Neural cell (in vitro differentiated cells): ENCODE measurements around the gene METTL3. TPM values are rescaled to one million over a fixed set of nuclear protein-coding genes. Genes with fewer than 3 reads are reported as not detected.

Experiments
- H2AFZ ChIP-seq: fragments of 200-600, 300-800 bp; sonication (generic), shearing (Covaris generic); 2 replicates; pipeline ENCODE4 v1.6.0; 2014; ENCODE audit warnings: low read depth, mild to moderate bottlenecking, antibody characterized with exemption, low read length, moderate library complexity
- H3F3A ChIP-seq: fragments of 200-600 bp; shearing (Covaris generic); 2 replicates; pipeline ENCODE4 v1.6.1; 2016; ENCODE audit warnings: mild to moderate bottlenecking, moderate library complexity, mixed read lengths, antibody characterized with exemption, low read length; ENCODE audit not compliant: insufficient read depth, poor library complexity, severe bottlenecking
- H3K27ac ChIP-seq: fragments of 200-600, 300-800 bp; sonication (generic), shearing (Covaris generic); 2 replicates; pipeline ENCODE4 v1.5.1; 2014; ENCODE audit warnings: mild to moderate bottlenecking, low read length, moderate library complexity
- H3K27me3 ChIP-seq: fragments of 300-800, 200-600 bp; sonication (generic), shearing (Covaris generic); 2 replicates; pipeline ENCODE4 v1.6.0; 2014; ENCODE audit warnings: mild to moderate bottlenecking, low read depth, low read length, moderate library complexity; ENCODE audit not compliant: insufficient read depth
- H3K36me3 ChIP-seq: fragments of 300-800, 200-600 bp; sonication (generic), shearing (Covaris generic); 2 replicates; pipeline ENCODE4 v1.5.1; 2014; ENCODE audit warnings: mild to moderate bottlenecking, antibody characterized with exemption, low read length, moderate library complexity; ENCODE audit not compliant: insufficient read depth
- H3K4me2 ChIP-seq: fragments of 300-800, 200-600 bp; sonication (generic), shearing (Covaris generic); 2 replicates; pipeline ENCODE4 v1.6.0; 2014; ENCODE audit warnings: mild to moderate bottlenecking, low read length
- H3K4me3 ChIP-seq: fragments of 300-800, 200-600 bp; sonication (generic), shearing (Covaris generic); 2 replicates; pipeline ENCODE4 v1.5.1; 2014; ENCODE audit warnings: mild to moderate bottlenecking, low read length, moderate library complexity
- H3K79me2 ChIP-seq: fragments of 200-600 bp; shearing (Covaris generic); replicated peaks from 2 replicates; pipeline ENCODE4 v1.6.0; 2014; ENCODE audit warnings: mild to moderate bottlenecking, low read length, moderate library complexity; ENCODE audit not compliant: insufficient read depth
- H3K9ac ChIP-seq: fragments of 300-800, 200-600 bp; sonication (generic), shearing (Covaris generic); 2 replicates; pipeline ENCODE4 v1.6.1; 2016; ENCODE audit warnings: mild to moderate bottlenecking, low read length, mixed read lengths
- H3K9me2 ChIP-seq: fragments of 200-600 bp; shearing (Covaris generic); 2 replicates; pipeline ENCODE4 v1.6.1; 2016; ENCODE audit warnings: mild to moderate bottlenecking, low read length, mixed read lengths; ENCODE audit not compliant: insufficient read depth
- H3K9me3 ChIP-seq: fragments of 200-600, 300-800 bp; sonication (generic), shearing (Covaris generic); 2 replicates; pipeline ENCODE4 v1.6.1; 2016; ENCODE audit warnings: mild to moderate bottlenecking, mixed run types, low read length, moderate library complexity, mixed read lengths
- H4K20me1 ChIP-seq: fragments of 200-600 bp; shearing (Covaris generic); 2 replicates; pipeline ENCODE4 v1.6.1; 2016; ENCODE audit warnings: mild to moderate bottlenecking, mixed run types; ENCODE audit not compliant: insufficient read depth
- CTCF ChIP-seq: fragments of 450-650 bp; IDR thresholded peaks from 2 replicates; pipeline ENCODE4 v1.5.1; 2014; ENCODE audit warnings: antibody characterized with exemption, mild to moderate bottlenecking, moderate library complexity; ENCODE audit not compliant: poor library complexity, severe bottlenecking
- EP300 ChIP-seq: fragments of 450-650 bp; conservative IDR thresholded peaks from 2 replicates; pipeline ENCODE4 v1.6.1; 2014; ENCODE audit warnings: antibody characterized with exemption, mild to moderate bottlenecking, moderate library complexity; ENCODE audit not compliant: poor library complexity, severe bottlenecking
- EZH2 ChIP-seq: fragments of 200-600, 300-800 bp; shearing (Covaris generic), sonication (generic); IDR thresholded peaks from 2 replicates; pipeline ENCODE4 v1.6.1; 2014; ENCODE audit warnings: antibody characterized with exemption, low read length, borderline replicate concordance, mild to moderate bottlenecking; ENCODE audit not compliant: insufficient read depth, poor library complexity, severe bottlenecking
- MXI1 ChIP-seq: fragments of 450-650 bp; conservative IDR thresholded peaks from 2 replicates; pipeline ENCODE4 v1.6.1; 2014; ENCODE audit warnings: antibody characterized with exemption, mild to moderate bottlenecking; ENCODE audit not compliant: poor library complexity, severe bottlenecking
- POLR2AphosphoS5 ChIP-seq: IDR thresholded peaks from 2 replicates; pipeline ENCODE4 v1.6.1; 2012
- RAD21 ChIP-seq: fragments of 450-650 bp; conservative IDR thresholded peaks from 2 replicates; pipeline ENCODE4 v1.6.1; 2014; ENCODE audit warnings: antibody characterized with exemption, mild to moderate bottlenecking, moderate library complexity
- REST ChIP-seq: IDR thresholded peaks from 2 replicates; pipeline ENCODE4 v1.6.1; 2012; ENCODE audit warnings: borderline replicate concordance
- SMC3 ChIP-seq: fragments of 450-650 bp; conservative IDR thresholded peaks from 2 replicates; pipeline ENCODE4 v1.6.1; 2014; ENCODE audit warnings: antibody characterized with exemption, mild to moderate bottlenecking, moderate library complexity; ENCODE audit not compliant: poor library complexity
- TAF1 ChIP-seq: IDR thresholded peaks from 2 replicates; pipeline ENCODE4 v1.6.1; 2012; ENCODE audit warnings: low read depth
- polyA plus RNA-seq: library from polyadenylated mRNA; depleted of rRNA; stranded (reverse); fragments of >200 nt; gene quantifications from 2 replicates; pipeline ENCODE4 v1.2.3, GENCODE V29; 2014

METTL3 gene
- polyA plus RNA-seq, 1 donor from 2014 or later, result 262 TPM

GRCh38 chr14:21529515-21529914, 18.4 kb upstream of the METTL3 start:
- H3K4me2 ChIP-seq, result no peak overlapping the region

GRCh38 chr14:21528381-21529348, 17.5 kb upstream of the METTL3 start:
- H4K20me1 ChIP-seq, result no peaks in the 10 kb centered on the region
- no peak overlapping the region for H3K4me2 ChIP-seq
- H3K4me3 ChIP-seq, result no peak overlapping the region
- no peaks in the 10 kb centered on the region for H3K9me2 ChIP-seq
- no peak overlapping the region for H2AFZ ChIP-seq
- no peak overlapping the region for H3K27ac ChIP-seq
- no peak for TF ChIP-seq CTCF
- TF ChIP-seq MXI1, result no peak
- no peak for TF ChIP-seq EP300
- no peak for TF ChIP-seq REST
- no peak for TF ChIP-seq RAD21
- H3K36me3 ChIP-seq, result peaks cover 6% of the 10 kb centered on the region
- H3K9me3 ChIP-seq, result no peaks in the 10 kb centered on the region
- peaks cover 62% of the 10 kb centered on the region for H3K79me2 ChIP-seq
- H3K9ac ChIP-seq, result no peak overlapping the region
- peaks cover 3% of the 10 kb centered on the region for H3F3A ChIP-seq
- H3K27me3 ChIP-seq, result no peaks in the 10 kb centered on the region

More at GRCh38 chr14:21529515-21529914, 18.4 kb upstream of the METTL3 start:
- Histone ChIP-seq H3K4me3 (no peak overlapping the region), H3K79me2 (peaks cover 64% of the 10 kb centered on the region), H2AFZ (no peak overlapping the region), H3K9me3 (no peaks in the 10 kb centered on the region), H3F3A (peaks cover 3% of the 10 kb centered on the region), H3K27ac (no peak overlapping the region), H3K9me2 (no peaks in the 10 kb centered on the region), H3K36me3 (no peaks in the 10 kb centered on the region), H3K27me3 (no peaks in the 10 kb centered on the region), H4K20me1 (no peaks in the 10 kb centered on the region), H3K9ac (no peak overlapping the region)
- no peak for TF ChIP-seq EP300

GRCh38 chr14:21527318-21527679, 16.2 kb upstream of the METTL3 start:
- Histone ChIP-seq H3K27ac (peak overlapping the region; percentile 96), H3K36me3 (peaks cover 12% of the 10 kb centered on the region), H3K4me2 (peak overlapping the region; percentile 74), H3K79me2 (peaks cover 54% of the 10 kb centered on the region), H3K9ac (peak overlapping the region; percentile 98), H4K20me1 (no peaks in the 10 kb centered on the region), H3K4me3 (peak overlapping the region; percentile 88), H3K27me3 (no peaks in the 10 kb centered on the region), H3F3A (peaks cover 3% of the 10 kb centered on the region), H3K9me3 (no peaks in the 10 kb centered on the region), H2AFZ (peak overlapping the region; percentile 75), H3K9me2 (no peaks in the 10 kb centered on the region)
- no peak for TF ChIP-seq MXI1
- no peak for TF ChIP-seq REST
- TF ChIP-seq POLR2AphosphoS5, result no peak
- TF ChIP-seq CTCF, result no peak
- no peak for TF ChIP-seq EZH2
- no peak for TF ChIP-seq SMC3
- no peak for TF ChIP-seq RAD21
- TF ChIP-seq TAF1, result no peak
- no peak for TF ChIP-seq EP300
